Measurements from ENCODE around the gene ANKIB1.
"Not testable (repeated sequence)": the region's sequence is repeated elsewhere in the genome, so short reads cannot be mapped to it uniquely, and the experiment has no call there.

Gene ANKIB1

GRCh38 chr7:92330835-92331438 lies 85.2 kb downstream of the ANKIB1 start:
- peaks cover 31% of the 10 kb centered on the region for H3K36me3 Mint-ChIP-seq
- no peak overlapping the region for H3K4me3 Mint-ChIP-seq
- peaks cover 2% of the 10 kb centered on the region for H3K9me3 Mint-ChIP-seq
- DNase-seq (ENCODE audit: low spot score in 2 of 2) (no peak), ATAC-seq (ENCODE audit: low read depth) (no peak)
- H3K27me3 Mint-ChIP-seq, result no peaks in the 10 kb centered on the region
- H3K27ac Mint-ChIP-seq, result no peak overlapping the region
- H3K4me1 Mint-ChIP-seq, result no peaks in the 10 kb centered on the region

- no peak overlapping the region for H3K4me3 Mint-ChIP-seq
- peaks cover 31% of the 10 kb centered on the region for H3K36me3 Mint-ChIP-seq
- ATAC-seq (ENCODE audit: low read depth) (no peak), DNase-seq (ENCODE audit: low spot score in 2 of 2) (no peak)
- no peaks in the 10 kb centered on the region for H3K4me1 Mint-ChIP-seq
- no peak overlapping the region for H3K27ac Mint-ChIP-seq
- H3K27me3 Mint-ChIP-seq, result no peaks in the 10 kb centered on the region
- peaks cover 2% of the 10 kb centered on the region for H3K9me3 Mint-ChIP-seq
Observed at GRCh38 chr7:92331508-92331907, 85.7 kb downstream of the ANKIB1 start.

GRCh38 chr7:92332782-92333181 lies 87.0 kb downstream of the ANKIB1 start:
- Mint-ChIP-seq H3K4me1 (no peaks in the 10 kb centered on the region), H3K9me3 (peaks cover 2% of the 10 kb centered on the region), H3K27ac (no peak overlapping the region), H3K36me3 (peaks cover 32% of the 10 kb centered on the region), H3K4me3 (no peak overlapping the region), H3K27me3 (no peaks in the 10 kb centered on the region)
- ATAC-seq (ENCODE audit: low read depth) (no peak), DNase-seq (ENCODE audit: low spot score in 2 of 2) (no peak)

GRCh38 chr7:92333866-92334265 lies 88.1 kb downstream of the ANKIB1 start:
- no peak for ATAC-seq (ENCODE audit: low read depth)
- no peak overlapping the region for H3K4me3 Mint-ChIP-seq
- H3K27ac Mint-ChIP-seq, result no peak overlapping the region
- H3K9me3 Mint-ChIP-seq, result peaks cover 2% of the 10 kb centered on the region
- no peaks in the 10 kb centered on the region for H3K4me1 Mint-ChIP-seq
- DNase-seq (ENCODE audit: low spot score in 2 of 2), result no peak
- peaks cover 32% of the 10 kb centered on the region for H3K36me3 Mint-ChIP-seq
- H3K27me3 Mint-ChIP-seq, result no peaks in the 10 kb centered on the region

GRCh38 chr7:92335574-92335973 lies 89.8 kb downstream of the ANKIB1 start:
- DNase-seq (ENCODE audit: low spot score in 2 of 2) (no peak), ATAC-seq (ENCODE audit: low read depth) (no peak)
- no peaks in the 10 kb centered on the region for H3K4me1 Mint-ChIP-seq
- no peak overlapping the region for H3K27ac Mint-ChIP-seq
- H3K4me3 Mint-ChIP-seq, result no peak overlapping the region
- H3K9me3 Mint-ChIP-seq, result peaks cover 2% of the 10 kb centered on the region
- H3K36me3 Mint-ChIP-seq, result peaks cover 26% of the 10 kb centered on the region
- no peaks in the 10 kb centered on the region for H3K27me3 Mint-ChIP-seq

- no peaks in the 10 kb centered on the region for H3K27me3 Mint-ChIP-seq
- H3K27ac Mint-ChIP-seq, result peak overlapping the region; percentile 49
- no peaks in the 10 kb centered on the region for H3K4me1 Mint-ChIP-seq
- no peak for ATAC-seq (ENCODE audit: low read depth)
- H3K4me3 Mint-ChIP-seq, result no peak overlapping the region
- DNase-seq (ENCODE audit: low spot score in 2 of 2), result no peak
- H3K9me3 Mint-ChIP-seq, result peaks cover 2% of the 10 kb centered on the region
- H3K36me3 Mint-ChIP-seq, result peaks cover 23% of the 10 kb centered on the region
Observed at GRCh38 chr7:92336662-92337340, 91.0 kb downstream of the ANKIB1 start.

- H3K4me3 Mint-ChIP-seq, result no peak overlapping the region
- H3K36me3 Mint-ChIP-seq, result peaks cover 17% of the 10 kb centered on the region
- H3K9me3 Mint-ChIP-seq, result peaks cover 2% of the 10 kb centered on the region
- H3K4me1 Mint-ChIP-seq, result no peaks in the 10 kb centered on the region
- no peaks in the 10 kb centered on the region for H3K27me3 Mint-ChIP-seq
- H3K27ac Mint-ChIP-seq, result peak overlapping the region; percentile 36
- ATAC-seq (ENCODE audit: low read depth) (no peak), DNase-seq (ENCODE audit: low spot score in 2 of 2) (no peak)
Observed at GRCh38 chr7:92340016-92340415, 94.2 kb downstream of the ANKIB1 start.

- Mint-ChIP-seq H3K36me3 (peaks cover 20% of the 10 kb centered on the region), H3K27me3 (no peaks in the 10 kb centered on the region), H3K4me1 (no peaks in the 10 kb centered on the region), H3K4me3 (no peak overlapping the region), H3K27ac (no peak overlapping the region), H3K9me3 (no peaks in the 10 kb centered on the region)
- ATAC-seq (ENCODE audit: low read depth) (no peak), DNase-seq (ENCODE audit: low spot score in 2 of 2) (no peak)
Observed at GRCh38 chr7:92343714-92344113, 97.9 kb downstream of the ANKIB1 start.

- DNase-seq (ENCODE audit: low spot score in 2 of 2) (no peak), ATAC-seq (ENCODE audit: low read depth) (no peak)
- H3K4me1 Mint-ChIP-seq, result no peaks in the 10 kb centered on the region
- no peaks in the 10 kb centered on the region for H3K27me3 Mint-ChIP-seq
- peaks cover 25% of the 10 kb centered on the region for H3K36me3 Mint-ChIP-seq
- no peak overlapping the region for H3K4me3 Mint-ChIP-seq
- no peak overlapping the region for H3K27ac Mint-ChIP-seq
- no peaks in the 10 kb centered on the region for H3K9me3 Mint-ChIP-seq
Observed at GRCh38 chr7:92352009-92352408, 106.2 kb downstream of the ANKIB1 start.

GRCh38 chr7:92354214-92354613 lies 108.4 kb downstream of the ANKIB1 start:
- no peak for ATAC-seq (ENCODE audit: low read depth)
- peak overlapping the region; percentile 63 for H3K27ac Mint-ChIP-seq
- no peaks in the 10 kb centered on the region for H3K4me1 Mint-ChIP-seq
- no peaks in the 10 kb centered on the region for H3K27me3 Mint-ChIP-seq
- H3K9me3 Mint-ChIP-seq, result peaks cover 2% of the 10 kb centered on the region
- no peak overlapping the region for H3K4me3 Mint-ChIP-seq
- no peak for DNase-seq (ENCODE audit: low spot score in 2 of 2)
- peaks cover 25% of the 10 kb centered on the region for H3K36me3 Mint-ChIP-seq

GRCh38 chr7:92356406-92356805 lies 110.6 kb downstream of the ANKIB1 start:
- no peak overlapping the region for H3K4me3 Mint-ChIP-seq
- ATAC-seq (ENCODE audit: low read depth) (no peak), DNase-seq (ENCODE audit: low spot score in 2 of 2) (no peak)
- no peaks in the 10 kb centered on the region for H3K4me1 Mint-ChIP-seq
- H3K27ac Mint-ChIP-seq, result no peak overlapping the region
- peaks cover 30% of the 10 kb centered on the region for H3K36me3 Mint-ChIP-seq
- no peaks in the 10 kb centered on the region for H3K27me3 Mint-ChIP-seq
- H3K9me3 Mint-ChIP-seq, result peaks cover 2% of the 10 kb centered on the region

- no peak for DNase-seq (ENCODE audit: low spot score in 2 of 2)
- ATAC-seq (ENCODE audit: low read depth), result no peak
- Mint-ChIP-seq H3K4me3 (no peak overlapping the region), H3K27ac (no peak overlapping the region), H3K9me3 (peaks cover 2% of the 10 kb centered on the region), H3K36me3 (peaks cover 32% of the 10 kb centered on the region), H3K27me3 (no peaks in the 10 kb centered on the region), H3K4me1 (no peaks in the 10 kb centered on the region)
Observed at GRCh38 chr7:92357260-92357659, 111.5 kb downstream of the ANKIB1 start.

GRCh38 chr7:92359179-92359578 lies 113.4 kb downstream of the ANKIB1 start:
- H3K36me3 Mint-ChIP-seq, result peaks cover 35% of the 10 kb centered on the region
- H3K27me3 Mint-ChIP-seq, result not testable (repeated sequence)

GRCh38 chr7:92359801-92360200 lies 114.0 kb downstream of the ANKIB1 start:
- no peak overlapping the region for H3K4me3 Mint-ChIP-seq
- no peak for DNase-seq (ENCODE audit: low spot score in 2 of 2)
- H3K27me3 Mint-ChIP-seq, result no peaks in the 10 kb centered on the region
- peaks cover 40% of the 10 kb centered on the region for H3K36me3 Mint-ChIP-seq
- peaks cover 2% of the 10 kb centered on the region for H3K9me3 Mint-ChIP-seq
- H3K4me1 Mint-ChIP-seq, result no peaks in the 10 kb centered on the region
- no peak overlapping the region for H3K27ac Mint-ChIP-seq
- ATAC-seq (ENCODE audit: low read depth), result no peak

More at GRCh38 chr7:92359179-92359578, 113.4 kb downstream of the ANKIB1 start:
- not testable (repeated sequence) for H3K9me3 Mint-ChIP-seq; H3K4me3 Mint-ChIP-seq; H3K4me1 Mint-ChIP-seq; ATAC-seq (ENCODE audit: low read depth); DNase-seq (ENCODE audit: low spot score in 2 of 2); H3K27ac Mint-ChIP-seq

GRCh38 chr7:92360387-92360786 lies 114.6 kb downstream of the ANKIB1 start:
- peaks cover 43% of the 10 kb centered on the region for H3K36me3 Mint-ChIP-seq
- no peaks in the 10 kb centered on the region for H3K4me1 Mint-ChIP-seq
- no peaks in the 10 kb centered on the region for H3K27me3 Mint-ChIP-seq
- no peak overlapping the region for H3K27ac Mint-ChIP-seq
- ATAC-seq (ENCODE audit: low read depth), result no peak
- no peak for DNase-seq (ENCODE audit: low spot score in 2 of 2)
- H3K4me3 Mint-ChIP-seq, result no peak overlapping the region
- peaks cover 2% of the 10 kb centered on the region for H3K9me3 Mint-ChIP-seq
